SK-N-SH treated with all-trans-retinoic acid at 6 μM for 48 hours (cell line): ENCODE measurements around the gene NTM.

Experiments used
- ATAC-seq: fragments of 200-7000 bp; cut with Tn5 transposase; 3 replicates; pipeline ENCODE4 v1.9.1; 2020; ENCODE audit warnings: mild to moderate bottlenecking, moderate library complexity
- CSDC2 ChIP-seq: fragments of 250-450 bp; sonication (Bioruptor Pico); IDR thresholded peaks from 2 replicates; pipeline ENCODE4 v1.5.0; 2020; ENCODE audit warnings: mild to moderate bottlenecking, moderate library complexity
- ESRRG ChIP-seq: fragments of 250-450 bp; sonication (Bioruptor Pico); IDR thresholded peaks from 2 replicates; pipeline ENCODE4 v1.6.1; 2021; ENCODE audit warnings: mild to moderate bottlenecking
- GLIS3 ChIP-seq: fragments of 250-450 bp; sonication (Bioruptor Pico); IDR thresholded peaks from 2 replicates; pipeline ENCODE4 v1.5.0; 2020; ENCODE audit warnings: mild to moderate bottlenecking, moderate library complexity
- ISL1 ChIP-seq: fragments of 250-450 bp; sonication (Bioruptor Pico); IDR thresholded peaks from 2 replicates; pipeline ENCODE4 v2.1.2; 2022; ENCODE audit warnings: mild to moderate bottlenecking, moderate library complexity
- OSR1 ChIP-seq: fragments of 250-450 bp; sonication (Bioruptor Pico); IDR thresholded peaks from 2 replicates; pipeline ENCODE4 v1.8.0; 2022; ENCODE audit warnings: moderate library complexity, mild to moderate bottlenecking, inconsistent platforms
- RARB ChIP-seq: fragments of 250-450 bp; sonication (Bioruptor Pico); IDR thresholded peaks from 2 replicates; pipeline ENCODE4 v1.8.0; 2021; ENCODE audit warnings: mild to moderate bottlenecking, moderate library complexity
- SNAI2 ChIP-seq: fragments of 250-450 bp; sonication (Bioruptor Pico); IDR thresholded peaks from 2 replicates; pipeline ENCODE4 v1.5.0; 2020; ENCODE audit warnings: mild to moderate bottlenecking, moderate library complexity
- TCF4 ChIP-seq: fragments of 250-450 bp; sonication (Bioruptor Pico); IDR thresholded peaks from 2 replicates; pipeline ENCODE4 v1.8.0; 2021; ENCODE audit warnings: mild to moderate bottlenecking, moderate library complexity, borderline replicate concordance
- TSHZ2 ChIP-seq: fragments of 250-450 bp; sonication (Bioruptor Pico); IDR thresholded peaks from 2 replicates; pipeline ENCODE4 v1.5.0; 2020; ENCODE audit warnings: mild to moderate bottlenecking, moderate library complexity
- ZC3H10 ChIP-seq: fragments of 250-450 bp; sonication (Bioruptor Pico); IDR thresholded peaks from 2 replicates; pipeline ENCODE4 v1.5.1; 2021; ENCODE audit warnings: mild to moderate bottlenecking, moderate library complexity
- ZFP3 ChIP-seq: fragments of 250-450 bp; sonication (Bioruptor Pico); IDR thresholded peaks from 2 replicates; pipeline ENCODE4 v1.5.0; 2020; ENCODE audit warnings: mild to moderate bottlenecking, moderate library complexity
- ZFP30 ChIP-seq: fragments of 450-650 bp; formaldehyde crosslinking; IDR thresholded peaks from 2 replicates; pipeline ENCODE4 v1.5.0; 2022; ENCODE audit warnings: mild to moderate bottlenecking, moderate library complexity
- ZNF565 ChIP-seq: fragments of 450-650 bp; formaldehyde crosslinking; conservative IDR thresholded peaks from 2 replicates; pipeline ENCODE4 v1.5.0; 2020; ENCODE audit warnings: low read depth, mild to moderate bottlenecking, moderate library complexity
- ZNF70 ChIP-seq: fragments of 450-650 bp; formaldehyde crosslinking; IDR thresholded peaks from 2 replicates; pipeline ENCODE4 v1.5.0; 2020; ENCODE audit warnings: mild to moderate bottlenecking, moderate library complexity
- ZNF8 ChIP-seq: fragments of 450-650 bp; formaldehyde crosslinking; IDR thresholded peaks from 2 replicates; pipeline ENCODE4 v1.5.0; 2020; ENCODE audit warnings: mild to moderate bottlenecking, moderate library complexity
- TF ChIP-seq, protein P1 (sequence below): fragments of 250-450 bp; sonication (Bioruptor Pico); IDR thresholded peaks from 2 replicates; pipeline ENCODE4 v1.5.1; 2021; ENCODE audit warnings: mild to moderate bottlenecking, moderate library complexity
- TF ChIP-seq, protein P2 (sequence below): fragments of 250-450 bp; sonication (Bioruptor Pico); IDR thresholded peaks from 2 replicates; pipeline ENCODE4 v1.8.0; 2020; ENCODE audit warnings: mild to moderate bottlenecking, moderate library complexity, borderline replicate concordance
- TF ChIP-seq, protein P3 (sequence below): fragments of 250-450 bp; sonication (Bioruptor Pico); IDR thresholded peaks from 2 replicates; pipeline ENCODE4 v1.5.1; 2020; ENCODE audit warnings: low read depth, mild to moderate bottlenecking, moderate library complexity
- TF ChIP-seq, protein P4 (sequence below): fragments of 250-450 bp; sonication (Bioruptor Pico); IDR thresholded peaks from 2 replicates; pipeline ENCODE4 v1.8.0; 2021; ENCODE audit warnings: low read depth, mild to moderate bottlenecking, moderate library complexity, borderline replicate concordance

Gene NTM

DNA sequence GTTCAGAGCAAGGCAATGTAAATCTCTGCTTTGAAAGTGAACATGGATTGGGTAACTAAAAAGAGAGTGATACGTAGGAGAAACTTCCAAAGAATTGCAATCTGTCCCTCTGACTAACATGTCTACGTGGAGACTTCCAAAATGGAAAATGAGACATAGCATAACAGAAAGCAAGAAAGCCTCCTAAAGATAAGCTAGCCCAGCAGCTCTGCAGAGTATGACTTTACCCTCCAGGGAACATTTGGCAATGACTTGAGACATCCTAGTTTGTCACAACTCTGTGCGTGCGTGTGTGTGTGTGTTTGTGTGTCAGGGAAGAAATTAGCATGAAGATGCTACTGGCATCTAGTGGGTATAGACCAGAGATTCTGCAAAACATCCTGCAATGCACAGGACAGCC lies 817.4 kb downstream of the NTM start:
- TF ChIP-seq TSHZ2 (CRISPR knock-in tag) = no peak
- no peak for ATAC-seq

GRCh38 chr11:132196928-132197327 lies 826.5 kb downstream of the NTM start:
- TF ChIP-seq ISL1 (CRISPR knock-in tag) = no peak
- TF ChIP-seq, protein P1, sequence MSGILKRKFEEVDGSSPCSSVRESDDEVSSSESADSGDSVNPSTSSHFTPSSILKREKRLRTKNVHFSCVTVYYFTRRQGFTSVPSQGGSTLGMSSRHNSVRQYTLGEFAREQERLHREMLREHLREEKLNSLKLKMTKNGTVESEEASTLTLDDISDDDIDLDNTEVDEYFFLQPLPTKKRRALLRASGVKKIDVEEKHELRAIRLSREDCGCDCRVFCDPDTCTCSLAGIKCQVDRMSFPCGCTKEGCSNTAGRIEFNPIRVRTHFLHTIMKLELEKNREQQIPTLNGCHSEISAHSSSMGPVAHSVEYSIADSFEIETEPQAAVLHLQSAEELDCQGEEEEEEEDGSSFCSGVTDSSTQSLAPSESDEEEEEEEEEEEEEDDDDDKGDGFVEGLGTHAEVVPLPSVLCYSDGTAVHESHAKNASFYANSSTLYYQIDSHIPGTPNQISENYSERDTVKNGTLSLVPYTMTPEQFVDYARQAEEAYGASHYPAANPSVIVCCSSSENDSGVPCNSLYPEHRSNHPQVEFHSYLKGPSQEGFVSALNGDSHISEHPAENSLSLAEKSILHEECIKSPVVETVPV (CRISPR knock-in tag) = no peak
- no peak for TF ChIP-seq ZC3H10
- no peak for TF ChIP-seq ZNF8 (CRISPR knock-in tag)
- no peak for TF ChIP-seq TCF4
- no peak for ATAC-seq

GRCh38 chr11:132200353-132200936 lies 830.0 kb downstream of the NTM start:
- TF ChIP-seq ZFP30 (CRISPR knock-in tag) (no peak), TCF4 (no peak), ZFP3 (CRISPR knock-in tag) (no peak), ISL1 (CRISPR knock-in tag) (no peak), ZNF565 (no peak), RARB (CRISPR knock-in tag) (no peak), TSHZ2 (CRISPR knock-in tag) (no peak), ZNF8 (CRISPR knock-in tag) (no peak), GLIS3 (CRISPR knock-in tag) (no peak), ZNF70 (no peak)
- TF ChIP-seq, protein P2, sequence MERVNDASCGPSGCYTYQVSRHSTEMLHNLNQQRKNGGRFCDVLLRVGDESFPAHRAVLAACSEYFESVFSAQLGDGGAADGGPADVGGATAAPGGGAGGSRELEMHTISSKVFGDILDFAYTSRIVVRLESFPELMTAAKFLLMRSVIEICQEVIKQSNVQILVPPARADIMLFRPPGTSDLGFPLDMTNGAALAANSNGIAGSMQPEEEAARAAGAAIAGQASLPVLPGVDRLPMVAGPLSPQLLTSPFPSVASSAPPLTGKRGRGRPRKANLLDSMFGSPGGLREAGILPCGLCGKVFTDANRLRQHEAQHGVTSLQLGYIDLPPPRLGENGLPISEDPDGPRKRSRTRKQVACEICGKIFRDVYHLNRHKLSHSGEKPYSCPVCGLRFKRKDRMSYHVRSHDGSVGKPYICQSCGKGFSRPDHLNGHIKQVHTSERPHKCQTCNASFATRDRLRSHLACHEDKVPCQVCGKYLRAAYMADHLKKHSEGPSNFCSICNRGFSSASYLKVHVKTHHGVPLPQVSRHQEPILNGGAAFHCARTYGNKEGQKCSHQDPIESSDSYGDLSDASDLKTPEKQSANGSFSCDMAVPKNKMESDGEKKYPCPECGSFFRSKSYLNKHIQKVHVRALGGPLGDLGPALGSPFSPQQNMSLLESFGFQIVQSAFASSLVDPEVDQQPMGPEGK (CRISPR knock-in tag) = no peak
- TF ChIP-seq, protein P3, sequence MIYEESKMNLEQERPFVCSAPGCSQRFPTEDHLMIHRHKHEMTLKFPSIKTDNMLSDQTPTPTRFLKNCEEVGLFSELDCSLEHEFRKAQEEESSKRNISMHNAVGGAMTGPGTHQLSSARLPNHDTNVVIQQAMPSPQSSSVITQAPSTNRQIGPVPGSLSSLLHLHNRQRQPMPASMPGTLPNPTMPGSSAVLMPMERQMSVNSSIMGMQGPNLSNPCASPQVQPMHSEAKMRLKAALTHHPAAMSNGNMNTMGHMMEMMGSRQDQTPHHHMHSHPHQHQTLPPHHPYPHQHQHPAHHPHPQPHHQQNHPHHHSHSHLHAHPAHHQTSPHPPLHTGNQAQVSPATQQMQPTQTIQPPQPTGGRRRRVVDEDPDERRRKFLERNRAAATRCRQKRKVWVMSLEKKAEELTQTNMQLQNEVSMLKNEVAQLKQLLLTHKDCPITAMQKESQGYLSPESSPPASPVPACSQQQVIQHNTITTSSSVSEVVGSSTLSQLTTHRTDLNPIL = no peak
- TF ChIP-seq, protein P4, sequence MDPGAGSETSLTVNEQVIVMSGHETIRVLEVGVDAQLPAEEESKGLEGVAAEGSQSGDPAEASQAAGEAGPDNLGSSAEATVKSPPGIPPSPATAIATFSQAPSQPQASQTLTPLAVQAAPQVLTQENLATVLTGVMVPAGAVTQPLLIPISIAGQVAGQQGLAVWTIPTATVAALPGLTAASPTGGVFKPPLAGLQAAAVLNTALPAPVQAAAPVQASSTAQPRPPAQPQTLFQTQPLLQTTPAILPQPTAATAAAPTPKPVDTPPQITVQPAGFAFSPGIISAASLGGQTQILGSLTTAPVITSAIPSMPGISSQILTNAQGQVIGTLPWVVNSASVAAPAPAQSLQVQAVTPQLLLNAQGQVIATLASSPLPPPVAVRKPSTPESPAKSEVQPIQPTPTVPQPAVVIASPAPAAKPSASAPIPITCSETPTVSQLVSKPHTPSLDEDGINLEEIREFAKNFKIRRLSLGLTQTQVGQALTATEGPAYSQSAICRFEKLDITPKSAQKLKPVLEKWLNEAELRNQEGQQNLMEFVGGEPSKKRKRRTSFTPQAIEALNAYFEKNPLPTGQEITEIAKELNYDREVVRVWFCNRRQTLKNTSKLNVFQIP (CRISPR knock-in tag) = no peak
- ATAC-seq = no peak

DNA sequence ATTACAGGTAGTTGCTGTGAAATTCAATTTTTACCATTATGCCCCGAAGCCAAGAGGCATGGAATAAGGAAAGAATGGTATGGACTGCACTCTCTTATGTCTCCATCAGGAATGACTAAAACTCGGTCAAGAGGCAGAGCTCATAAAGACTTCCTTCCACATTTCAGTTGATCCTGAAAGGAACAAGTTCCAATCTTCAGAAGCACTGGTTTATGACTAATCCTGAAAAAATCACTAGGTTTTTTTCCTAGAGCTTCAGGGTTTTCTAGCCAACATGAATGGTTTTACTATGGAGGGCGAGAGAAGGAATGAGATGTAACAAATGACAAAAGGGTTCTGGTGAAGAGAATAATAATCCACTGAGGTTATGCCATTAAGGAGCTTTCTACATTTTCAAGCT lies 832.2 kb downstream of the NTM start:
- ATAC-seq = no peak
- TF ChIP-seq ZFP3 (CRISPR knock-in tag) (no peak), TCF4 (no peak), ZNF565 (no peak), ZFP30 (CRISPR knock-in tag) (no peak), ESRRG (CRISPR knock-in tag) (no peak), ZNF70 (no peak), SNAI2 (CRISPR knock-in tag) (no peak), RARB (CRISPR knock-in tag) (no peak), GLIS3 (CRISPR knock-in tag) (no peak), OSR1 (no peak), CSDC2 (CRISPR knock-in tag) (no peak), ZC3H10 (no peak)
- TF ChIP-seq, protein P3 = no peak
